Choroid plexus epithelial cell (primary cell): ENCODE measurements around the gene SIX1.
A peak's percentile ranks its signal among the peaks of the same experiment; 100 is the strongest.

ENCODE experiments used
- DNase-seq: peaks from one replicate; pipeline ENCODE4 v3.0.0-alpha.2; 2010; ENCODE audit warnings: low read depth
- H3K4me3 ChIP-seq: 2 replicates; pipeline ENCODE4 v1.5.1; 2011; ENCODE audit warnings: low read depth, mild to moderate bottlenecking, control low read depth, low read length, moderate library complexity
- TF ChIP-seq, protein P1 (sequence below): conservative IDR thresholded peaks from 2 replicates; pipeline ENCODE4 v1.5.1; 2011; ENCODE audit warnings: low read depth, mild to moderate bottlenecking, control low read depth, inconsistent platforms, low read length, moderate library complexity

The SIX1 gene

DNA sequence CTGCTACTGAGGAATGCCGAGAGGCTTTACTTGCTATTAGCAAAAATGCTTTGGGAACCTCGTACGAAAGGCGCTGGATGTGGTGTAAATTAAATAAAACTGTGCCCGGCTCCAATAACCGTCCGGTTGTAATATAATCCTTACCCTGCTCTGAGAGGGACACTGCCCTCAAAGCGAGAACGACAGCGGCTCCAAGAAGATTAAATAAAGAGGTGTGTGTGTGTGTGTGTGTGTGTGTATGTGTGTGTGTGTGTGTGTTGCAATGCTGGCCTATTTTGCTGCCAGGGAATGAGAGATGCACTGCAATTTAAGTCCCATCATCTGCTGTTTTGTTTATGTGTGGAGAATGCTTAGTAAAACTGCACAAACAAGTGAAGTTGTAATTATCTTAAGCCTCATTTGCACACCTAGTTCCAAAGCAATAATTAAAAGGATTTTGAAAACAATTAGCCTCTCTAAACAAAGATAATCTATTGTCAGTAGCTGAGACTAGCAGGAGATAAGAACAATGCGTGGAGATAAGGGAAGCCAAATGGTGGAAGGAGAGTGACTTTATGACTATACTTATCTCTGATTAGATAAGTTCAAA lies 1.2 kb upstream of the SIX1 start:
- TF ChIP-seq, protein P1, sequence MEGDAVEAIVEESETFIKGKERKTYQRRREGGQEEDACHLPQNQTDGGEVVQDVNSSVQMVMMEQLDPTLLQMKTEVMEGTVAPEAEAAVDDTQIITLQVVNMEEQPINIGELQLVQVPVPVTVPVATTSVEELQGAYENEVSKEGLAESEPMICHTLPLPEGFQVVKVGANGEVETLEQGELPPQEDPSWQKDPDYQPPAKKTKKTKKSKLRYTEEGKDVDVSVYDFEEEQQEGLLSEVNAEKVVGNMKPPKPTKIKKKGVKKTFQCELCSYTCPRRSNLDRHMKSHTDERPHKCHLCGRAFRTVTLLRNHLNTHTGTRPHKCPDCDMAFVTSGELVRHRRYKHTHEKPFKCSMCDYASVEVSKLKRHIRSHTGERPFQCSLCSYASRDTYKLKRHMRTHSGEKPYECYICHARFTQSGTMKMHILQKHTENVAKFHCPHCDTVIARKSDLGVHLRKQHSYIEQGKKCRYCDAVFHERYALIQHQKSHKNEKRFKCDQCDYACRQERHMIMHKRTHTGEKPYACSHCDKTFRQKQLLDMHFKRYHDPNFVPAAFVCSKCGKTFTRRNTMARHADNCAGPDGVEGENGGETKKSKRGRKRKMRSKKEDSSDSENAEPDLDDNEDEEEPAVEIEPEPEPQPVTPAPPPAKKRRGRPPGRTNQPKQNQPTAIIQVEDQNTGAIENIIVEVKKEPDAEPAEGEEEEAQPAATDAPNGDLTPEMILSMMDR, result no peak
- DNase-seq, result peak; percentile 56
- peak overlapping the region; percentile 84 for H3K4me3 ChIP-seq

DNA sequence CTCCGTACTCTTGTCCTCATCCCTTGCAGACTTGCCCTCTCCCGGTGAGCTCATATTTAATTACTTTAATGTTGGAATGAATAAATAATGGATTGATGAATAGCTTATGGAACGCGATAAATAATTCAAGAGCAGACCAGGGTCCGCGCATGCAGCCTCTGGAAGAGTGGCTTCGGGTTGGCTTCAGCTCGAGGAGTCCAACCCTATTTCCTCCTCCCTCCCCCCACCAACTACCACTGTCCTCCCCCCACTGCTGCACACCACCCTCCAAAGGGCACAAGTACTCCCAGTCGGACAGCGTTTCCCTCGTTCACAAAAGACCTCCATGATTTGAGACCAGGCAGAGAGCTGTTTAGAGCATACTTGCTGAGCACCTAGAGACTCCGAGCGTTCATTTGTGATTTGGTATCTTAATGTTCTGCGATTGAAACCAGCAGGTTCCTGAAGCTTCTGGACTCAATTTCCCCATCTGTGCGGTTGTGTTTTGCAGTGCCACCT lies 647 bp upstream of the SIX1 start:
- peak overlapping the region; percentile 84 for H3K4me3 ChIP-seq
- TF ChIP-seq, protein P1, result no peak
- DNase-seq, result peak; percentile 65

DNA sequence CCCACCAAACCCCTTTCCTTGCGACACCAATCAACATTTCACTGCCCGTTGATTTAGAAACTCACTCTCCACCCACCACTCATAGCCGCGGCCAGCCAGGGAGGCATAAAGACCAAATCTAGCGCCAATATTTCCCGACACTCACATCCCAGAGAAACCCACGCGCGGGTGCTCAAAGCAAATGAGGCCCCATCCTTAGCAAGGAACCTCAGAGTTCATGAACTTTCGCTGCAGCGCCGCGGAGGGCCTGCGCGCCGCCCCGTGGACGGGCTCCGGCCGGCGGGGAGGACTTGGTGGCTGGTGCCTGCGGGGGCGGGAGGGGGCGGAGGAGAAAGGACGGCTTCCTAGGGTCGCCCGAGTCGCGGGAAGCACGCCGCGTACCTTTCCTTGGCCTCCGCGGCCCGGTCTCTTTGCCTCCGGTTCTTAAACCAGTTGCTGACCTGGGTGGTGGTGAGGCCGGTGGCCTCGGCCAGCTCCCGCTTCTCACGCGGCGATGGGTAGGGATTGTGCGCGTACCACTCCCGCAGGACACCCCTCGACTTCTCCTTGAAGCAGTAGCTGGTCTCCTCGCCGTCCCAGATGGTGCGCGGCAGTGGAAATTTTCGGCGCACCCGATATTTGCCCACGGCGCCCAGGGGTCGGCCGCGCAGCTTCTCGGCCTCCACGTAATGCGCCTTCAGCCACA lies 886 bp downstream of the SIX1 start:
- TF ChIP-seq, protein P1, result no peak
- peak overlapping the region; percentile 84 for H3K4me3 ChIP-seq
- DNase-seq, result peak; percentile 41

DNA sequence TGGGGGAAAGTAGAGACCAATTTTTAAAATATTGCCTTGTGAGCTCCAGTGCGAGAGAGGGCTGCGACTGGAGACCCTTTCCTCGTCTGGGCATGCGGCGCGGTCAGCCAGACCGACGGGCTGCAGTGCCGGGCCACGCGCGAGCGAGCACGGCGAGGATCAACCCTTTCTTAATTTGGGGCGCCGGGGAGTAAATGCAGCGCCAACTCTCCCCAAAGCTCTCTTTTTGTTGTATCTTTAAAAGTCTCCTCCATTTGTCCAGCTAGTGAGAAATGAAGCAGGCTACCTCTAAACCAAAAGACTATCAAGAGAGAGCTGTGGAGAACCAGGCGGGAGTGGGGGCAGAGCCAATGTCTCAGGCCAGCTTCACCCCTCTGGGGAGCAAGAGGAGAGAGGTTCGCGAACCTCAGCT lies 1.4 kb downstream of the SIX1 start:
- H3K4me3 ChIP-seq, result peak overlapping the region; percentile 84
- TF ChIP-seq, protein P1, result no peak
- no peak for DNase-seq

DNA sequence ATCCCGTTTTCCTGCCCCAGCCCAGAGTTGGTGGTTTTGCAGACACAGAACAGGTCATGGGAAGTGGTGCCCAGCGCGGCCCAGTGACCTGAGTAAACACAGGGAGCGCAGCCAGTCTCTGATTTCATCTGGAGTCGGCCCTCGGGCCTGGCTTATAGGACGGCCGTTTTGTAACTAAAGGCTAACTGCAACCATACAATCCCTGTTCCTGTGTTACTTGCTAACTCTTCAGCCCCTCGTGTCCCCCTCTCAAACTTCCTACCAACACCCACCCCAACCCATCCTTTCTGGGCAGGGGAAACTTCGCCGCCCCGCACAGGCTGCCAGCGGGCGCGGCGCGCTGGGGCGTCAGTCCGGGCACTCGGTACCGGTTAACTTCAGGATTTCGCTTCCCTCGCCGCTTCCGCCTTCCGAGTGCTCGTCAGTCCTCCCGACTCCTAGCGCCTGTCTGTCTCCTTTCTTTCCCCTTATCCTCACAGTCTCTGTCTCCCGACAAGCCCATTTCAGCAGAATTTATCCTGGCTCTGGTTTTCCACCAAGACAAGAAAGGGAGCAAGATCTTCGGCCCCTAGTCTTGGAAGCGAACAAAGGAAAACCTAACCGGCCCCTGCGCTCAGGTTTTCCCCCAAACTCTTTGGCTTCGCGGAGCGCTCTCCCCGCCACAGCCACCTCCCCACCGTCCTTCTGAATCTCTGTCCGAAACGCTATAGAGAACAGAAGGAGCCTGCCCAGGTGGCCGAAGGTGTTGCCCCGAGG lies 2.0 kb downstream of the SIX1 start:
- TF ChIP-seq, protein P1, result no peak
- DNase-seq, result peak; percentile 72
- H3K4me3 ChIP-seq, result peak overlapping the region; percentile 84

DNA sequence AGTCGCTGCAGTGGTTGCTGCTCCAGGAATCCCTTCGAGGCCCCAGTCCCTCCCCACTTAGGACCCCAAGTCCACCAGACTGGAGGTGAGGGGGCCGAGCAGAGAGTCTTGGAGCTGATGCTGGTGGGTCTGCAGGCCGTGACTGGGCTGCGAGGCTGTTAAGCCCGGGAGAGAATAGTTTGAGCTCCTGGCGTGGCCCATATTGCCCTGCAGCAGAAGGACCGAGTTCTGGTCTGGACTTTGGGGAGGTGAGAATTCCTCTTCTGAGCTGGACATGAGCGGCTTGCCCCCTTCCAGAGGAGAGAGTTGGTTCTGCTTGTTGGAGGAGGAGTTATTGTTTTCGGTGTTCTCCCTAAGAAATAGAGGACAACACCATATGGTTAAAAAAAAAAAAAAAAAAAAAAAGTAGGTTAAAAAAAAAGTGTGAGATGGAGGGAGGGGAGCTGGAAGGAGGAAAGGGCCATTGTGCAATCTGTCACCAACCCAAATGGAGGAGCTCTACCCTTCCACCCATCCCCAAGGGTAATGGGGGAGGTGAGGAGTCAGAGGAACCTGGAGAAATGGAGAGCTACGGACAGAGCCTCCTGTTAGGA lies 3.0 kb downstream of the SIX1 start:
- peak; percentile 53 for DNase-seq
- TF ChIP-seq, protein P1, result no peak
- peak overlapping the region; percentile 84 for H3K4me3 ChIP-seq
